ENCODE results near the gene PLN.

DNA sequence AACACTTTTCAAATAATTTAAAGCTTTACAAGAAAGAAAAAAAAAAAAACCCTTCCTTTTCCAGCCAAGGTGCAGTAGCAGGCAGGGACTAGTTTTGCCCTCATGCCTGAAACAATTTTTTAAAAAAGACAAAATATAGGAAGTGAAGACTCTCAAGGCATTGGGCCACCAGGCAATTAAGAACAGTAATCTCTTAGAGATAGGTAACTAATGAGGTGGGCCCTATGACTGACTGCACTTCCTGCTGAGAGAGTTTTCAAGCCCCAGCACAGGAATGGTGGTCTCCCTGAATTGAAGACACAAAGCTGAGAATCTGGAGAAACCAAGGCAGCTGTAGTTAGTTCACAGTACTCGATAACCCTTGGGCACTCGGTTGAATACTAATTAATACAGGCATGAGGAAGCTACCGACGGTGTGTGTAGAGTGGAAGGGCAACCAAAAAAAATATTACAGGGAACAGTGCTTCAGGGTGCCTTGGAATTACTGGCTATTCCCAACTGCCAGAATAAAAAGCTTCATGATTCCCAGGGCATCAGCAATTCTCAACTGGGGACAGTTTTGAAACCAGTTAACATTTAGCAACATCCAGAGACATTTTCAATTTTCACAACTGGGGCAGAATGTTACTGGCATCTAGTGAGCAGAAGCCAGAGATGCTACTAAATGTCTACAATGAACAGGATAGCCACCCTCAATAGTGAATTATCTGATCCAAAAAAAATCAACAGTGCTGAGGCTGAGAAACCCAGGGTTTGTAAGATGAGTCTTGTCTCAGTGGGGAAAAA is 36.0 kb upstream of the PLN start:
- TF ChIP-seq, protein P1, sequence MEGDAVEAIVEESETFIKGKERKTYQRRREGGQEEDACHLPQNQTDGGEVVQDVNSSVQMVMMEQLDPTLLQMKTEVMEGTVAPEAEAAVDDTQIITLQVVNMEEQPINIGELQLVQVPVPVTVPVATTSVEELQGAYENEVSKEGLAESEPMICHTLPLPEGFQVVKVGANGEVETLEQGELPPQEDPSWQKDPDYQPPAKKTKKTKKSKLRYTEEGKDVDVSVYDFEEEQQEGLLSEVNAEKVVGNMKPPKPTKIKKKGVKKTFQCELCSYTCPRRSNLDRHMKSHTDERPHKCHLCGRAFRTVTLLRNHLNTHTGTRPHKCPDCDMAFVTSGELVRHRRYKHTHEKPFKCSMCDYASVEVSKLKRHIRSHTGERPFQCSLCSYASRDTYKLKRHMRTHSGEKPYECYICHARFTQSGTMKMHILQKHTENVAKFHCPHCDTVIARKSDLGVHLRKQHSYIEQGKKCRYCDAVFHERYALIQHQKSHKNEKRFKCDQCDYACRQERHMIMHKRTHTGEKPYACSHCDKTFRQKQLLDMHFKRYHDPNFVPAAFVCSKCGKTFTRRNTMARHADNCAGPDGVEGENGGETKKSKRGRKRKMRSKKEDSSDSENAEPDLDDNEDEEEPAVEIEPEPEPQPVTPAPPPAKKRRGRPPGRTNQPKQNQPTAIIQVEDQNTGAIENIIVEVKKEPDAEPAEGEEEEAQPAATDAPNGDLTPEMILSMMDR (tag by site-specific recombination; IDR thresholded peaks at IDR 0.05), result no peak
- TF ChIP-seq ZNF274 (IDR thresholded peaks at IDR 0.05; ENCODE audit: low read length) (no peak), ZNF274 (tag by site-specific recombination; IDR thresholded peaks at IDR 0.05; ENCODE audit: borderline replicate concordance) (no peak), ZBTB20 (tag by site-specific recombination; IDR thresholded peaks at IDR 0.05) (no peak), SP2 (tag by site-specific recombination; IDR thresholded peaks at IDR 0.05) (no peak), ZNF354C (tag by site-specific recombination; IDR thresholded peaks at IDR 0.05; ENCODE audit: borderline replicate concordance, low read depth) (no peak), ZFHX2 (tag by site-specific recombination; conservative IDR thresholded peaks at IDR 0.05) (no peak), ZNF830 (tag by site-specific recombination; IDR thresholded peaks at IDR 0.05; ENCODE audit: low read depth) (no peak), ZNF561 (tag by site-specific recombination; IDR thresholded peaks at IDR 0.05; ENCODE audit: borderline replicate concordance) (no peak)
- TF ChIP-seq, protein P2, sequence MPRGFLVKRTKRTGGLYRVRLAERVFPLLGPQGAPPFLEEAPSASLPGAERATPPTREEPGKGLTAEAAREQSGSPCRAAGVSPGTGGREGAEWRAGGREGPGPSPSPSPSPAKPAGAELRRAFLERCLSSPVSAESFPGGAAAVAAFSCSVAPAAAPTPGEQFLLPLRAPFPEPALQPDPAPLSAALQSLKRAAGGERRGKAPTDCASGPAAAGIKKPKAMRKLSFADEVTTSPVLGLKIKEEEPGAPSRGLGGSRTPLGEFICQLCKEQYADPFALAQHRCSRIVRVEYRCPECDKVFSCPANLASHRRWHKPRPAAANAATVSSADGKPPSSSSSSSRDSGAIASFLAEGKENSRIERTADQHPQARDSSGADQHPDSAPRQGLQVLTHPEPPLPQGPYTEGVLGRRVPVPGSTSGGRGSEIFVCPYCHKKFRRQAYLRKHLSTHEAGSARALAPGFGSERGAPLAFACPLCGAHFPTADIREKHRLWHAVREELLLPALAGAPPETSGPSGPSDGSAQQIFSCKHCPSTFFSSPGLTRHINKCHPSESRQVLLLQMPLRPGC (tag by site-specific recombination; IDR thresholded peaks at IDR 0.05), result no peak
- TF ChIP-seq, protein P3, sequence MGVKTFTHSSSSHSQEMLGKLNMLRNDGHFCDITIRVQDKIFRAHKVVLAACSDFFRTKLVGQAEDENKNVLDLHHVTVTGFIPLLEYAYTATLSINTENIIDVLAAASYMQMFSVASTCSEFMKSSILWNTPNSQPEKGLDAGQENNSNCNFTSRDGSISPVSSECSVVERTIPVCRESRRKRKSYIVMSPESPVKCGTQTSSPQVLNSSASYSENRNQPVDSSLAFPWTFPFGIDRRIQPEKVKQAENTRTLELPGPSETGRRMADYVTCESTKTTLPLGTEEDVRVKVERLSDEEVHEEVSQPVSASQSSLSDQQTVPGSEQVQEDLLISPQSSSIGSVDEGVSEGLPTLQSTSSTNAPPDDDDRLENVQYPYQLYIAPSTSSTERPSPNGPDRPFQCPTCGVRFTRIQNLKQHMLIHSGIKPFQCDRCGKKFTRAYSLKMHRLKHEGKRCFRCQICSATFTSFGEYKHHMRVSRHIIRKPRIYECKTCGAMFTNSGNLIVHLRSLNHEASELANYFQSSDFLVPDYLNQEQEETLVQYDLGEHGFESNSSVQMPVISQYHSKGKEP (tag by site-specific recombination; IDR thresholded peaks at IDR 0.05), result no peak
- TF ChIP-seq, protein P4, sequence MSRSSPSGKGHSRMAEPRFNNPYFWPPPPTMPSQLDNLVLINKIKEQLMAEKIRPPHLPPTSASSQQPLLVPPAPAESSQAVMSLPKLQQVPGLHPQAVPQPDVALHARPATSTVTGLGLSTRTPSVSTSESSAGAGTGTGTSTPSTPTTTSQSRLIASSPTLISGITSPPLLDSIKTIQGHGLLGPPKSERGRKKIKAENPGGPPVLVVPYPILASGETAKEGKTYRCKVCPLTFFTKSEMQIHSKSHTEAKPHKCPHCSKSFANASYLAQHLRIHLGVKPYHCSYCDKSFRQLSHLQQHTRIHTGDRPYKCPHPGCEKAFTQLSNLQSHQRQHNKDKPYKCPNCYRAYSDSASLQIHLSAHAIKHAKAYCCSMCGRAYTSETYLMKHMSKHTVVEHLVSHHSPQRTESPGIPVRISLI (tag by site-specific recombination; IDR thresholded peaks at IDR 0.05), result no peak
